Measurements from ENCODE around the gene PPIP5K2. TPM values are rescaled to one million over a fixed set of nuclear protein-coding genes. Genes with fewer than 3 reads are reported as not detected.

Gene PPIP5K2
- total and polyA plus RNA-seq, 7 donors: 4.5 to 11.0 (median 7.4) TPM

GRCh38 chr5:103256178-103256577 lies 136.1 kb downstream of the PPIP5K2 start:
- ATAC-seq (no peak), DNase-seq (no peak)
- intact Hi-C loops (cut with DNase I): loop anchor here (5.0 to 10.0 kb wide), 2 partner anchors 216 to 219 kb away; no protein-coding TSS in a partner anchor
- WGBS, 3 donors: 69 to 75% (median 72%) methylated on average over 4 of the region's 4 CpGs
- Histone ChIP-seq H3K4me1 (peaks cover 7% of the 10 kb centered on the region), H3K4me3 (no peak overlapping the region), H3K27me3 (ENCODE audit: insufficient read depth in 3 of 3, low read length in 2 of 3) (no peaks in the 10 kb centered on the region), H3K9me3 (no peaks in the 10 kb centered on the region), H3K36me3 (ENCODE audit: insufficient read depth in 1 of 2, low read depth in 1 of 2) (no peaks in the 10 kb centered on the region), H3K27ac (no peak overlapping the region)
- no peak for TF ChIP-seq CTCF (IDR thresholded peaks at IDR 0.05)

GRCh38 chr5:103258368-103258956 lies 138.4 kb downstream of the PPIP5K2 start, which contains the start of gene MACIR:
Gene MACIR (plus strand): TSS chr5:103258763. CDS start chr5:103275920, 17,157 bp downstream.
- ATAC-seq (peak; percentile 95 to 98 (median 96)), DNase-seq (peak; percentile 97 to 98)
- Histone ChIP-seq H3K9me3 (no peaks in the 10 kb centered on the region), H3K36me3 (ENCODE audit: insufficient read depth in 1 of 2, low read depth in 1 of 2) (no peaks in the 10 kb centered on the region), H3K27ac (peak within 1 kb of the TSS; percentile 88), H3K4me1 (peaks cover 23% of the 10 kb centered on the region), H3K27me3 (ENCODE audit: insufficient read depth in 3 of 3, low read length in 2 of 3) (no peaks in the 10 kb centered on the region), H3K4me3 (peak within 1 kb of the TSS; percentile 94)
- no peak for TF ChIP-seq CTCF (IDR thresholded peaks at IDR 0.05)
- 0 to 1% (median 0%) methylated on average over 26 to 44 of the region's 45 CpGs for WGBS, 3 donors
- intact Hi-C loops (cut with DNase I): loop anchor here (5.0 to 10.0 kb wide), 2 partner anchors 214 to 216 kb away; no protein-coding TSS in a partner anchor

GRCh38 chr5:103258957-103259704 lies 139.0 kb downstream of the PPIP5K2 start:
- Histone ChIP-seq H3K4me3 (peak overlapping the region; percentile 94), H3K9me3 (no peaks in the 10 kb centered on the region), H3K27me3 (ENCODE audit: insufficient read depth in 3 of 3, low read length in 2 of 3) (no peaks in the 10 kb centered on the region), H3K4me1 (peaks cover 29% of the 10 kb centered on the region), H3K27ac (peak overlapping the region; percentile 88), H3K36me3 (ENCODE audit: insufficient read depth in 1 of 2, low read depth in 1 of 2) (no peaks in the 10 kb centered on the region)
- WGBS, 3 donors: 0 to 1% (median 1%) methylated on average over 72 to 91 of the region's 91 CpGs
- no peak for TF ChIP-seq CTCF (IDR thresholded peaks at IDR 0.05)
- DNase-seq: peak; percentile 63 to 78
- peak; percentile 61 to 72 (median 68) for ATAC-seq
- intact Hi-C loops (cut with DNase I): loop anchor here (5.0 to 10.0 kb wide), 2 partner anchors 213 to 216 kb away; no protein-coding TSS in a partner anchor

GRCh38 chr5:103259705-103260355 lies 139.7 kb downstream of the PPIP5K2 start:
- no peaks in the 10 kb centered on the region for H3K27me3 ChIP-seq (ENCODE audit: insufficient read depth in 3 of 3, low read length in 2 of 3)
- peak overlapping the region; percentile 88 for H3K27ac ChIP-seq
- ATAC-seq (peak in 1 of 4 donors; percentile 19), DNase-seq (no peak)
- intact Hi-C loops (cut with DNase I): loop anchor here (5.0 to 10.0 kb wide), 2 partner anchors 212 to 215 kb away; no protein-coding TSS in a partner anchor
- 1 to 3% (median 1%) methylated on average over 20 of the region's 20 CpGs for WGBS, 3 donors
- no peaks in the 10 kb centered on the region for H3K9me3 ChIP-seq
- peaks cover 36% of the 10 kb centered on the region for H3K4me1 ChIP-seq
- no peak for TF ChIP-seq CTCF (IDR thresholded peaks at IDR 0.05)
- no peaks in the 10 kb centered on the region for H3K36me3 ChIP-seq (ENCODE audit: insufficient read depth in 1 of 2, low read depth in 1 of 2)
- H3K4me3 ChIP-seq: peak overlapping the region; percentile 94

All from psoas muscle (tissue), 8 donors.